ENCODE measurements around the gene PLLP.

- no peak for TF ChIP-seq CTCF (IDR thresholded peaks at IDR 0.05; ENCODE audit: borderline replicate concordance, extremely low read depth, low read length, poor library complexity, severe bottlenecking)
- no peak for TF ChIP-seq EZH2 (IDR thresholded peaks at IDR 0.05; ENCODE audit: borderline replicate concordance, low read depth, low read length, severe bottlenecking)
Measured at GRCh38 chr16:57331355-57331754, 46.9 kb upstream of the PLLP start.
